T-cell (primary cell): ENCODE measurements around the gene SLC5A9. TPM values are rescaled to one million over a fixed set of nuclear protein-coding genes. Genes with fewer than 3 reads are reported as not detected.

Experiments used
- ATAC-seq, 4 experiments: fragments of 200-7000 bp in 3 of 4; fragments of 150-1000 bp in 1 of 4; cut with Tn5 transposase; replicated peaks in 1 of 4; 1 replicate in 3 of 4; 2 replicates in 1 of 4; pipeline ENCODE4 v1.10.0; 2021; ENCODE audit warnings: moderate library complexity in 3 of 4, mild to moderate bottlenecking in 2 of 4, moderate number of reproducible peaks in 1 of 4
- CTCF ChIA-PET, 2 donors: fragments of 300-600 bp; sonication (Branson Sonifier 250); formaldehyde crosslinking; loops; one replicate each; lab custom pipeline; 2022; ENCODE audit warnings: antibody characterized with exemption in 2 of 2; lab: Charles Lee
- POLR2A ChIA-PET, 2 donors: fragments of 300-600 bp; sonication (Branson Sonifier 250); formaldehyde crosslinking; loops; one replicate each; lab custom pipeline; 2022; ENCODE audit warnings: antibody characterized with exemption in 2 of 2; lab: Charles Lee
- DNase-seq, 35 experiments: peaks; one replicate each; pipeline versions ENCODE4 v3.0.0 to v3.0.0-alpha.2; 2013 to 2023
- H3K27ac ChIP-seq: one replicate; pipeline ENCODE4 v1.5.1; 2013; ENCODE audit warnings: low read length
- H3K27me3 ChIP-seq, 2 experiments: replicated peaks in 1 of 2; 1 replicate in 1 of 2; 2 replicates in 1 of 2; pipeline versions ENCODE4 v1.6.1 to v1.7.0; 2013; ENCODE audit warnings: low read length in 1 of 2, mixed read lengths in 1 of 2; ENCODE audit not compliant: control insufficient read depth in 2 of 2, insufficient read depth in 2 of 2; ENCODE audit errors: extremely low read depth in 1 of 2
- H3K36me3 ChIP-seq, 2 donors: 1 replicate in 1 of 2; 2 replicates in 1 of 2; pipeline versions ENCODE4 v1.6.1 to v1.7.0; 2013; ENCODE audit warnings: low read length in 1 of 2; ENCODE audit not compliant: control insufficient read depth in 2 of 2, insufficient read depth in 1 of 2; ENCODE audit errors: extremely low read depth in 1 of 2
- H3K4me1 ChIP-seq, 2 experiments: 1 replicate in 1 of 2; 2 replicates in 1 of 2; pipeline versions ENCODE4 v1.6.1 to v1.7.0; 2013; ENCODE audit warnings: low read length in 2 of 2, mixed read lengths in 1 of 2; ENCODE audit not compliant: insufficient read depth in 2 of 2, control insufficient read depth in 1 of 2; ENCODE audit errors: extremely low read depth in 1 of 2
- H3K4me3 ChIP-seq, 2 donors: 1 replicate in 1 of 2; 2 replicates in 1 of 2; pipeline versions ENCODE4 v1.5.1 to v1.7.0; 2013; ENCODE audit warnings: mild to moderate bottlenecking in 2 of 2, low read length in 1 of 2, moderate library complexity in 1 of 2; ENCODE audit not compliant: control insufficient read depth in 1 of 2; ENCODE audit errors: extremely low read depth in 1 of 2
- H3K9me3 ChIP-seq: 2 replicates; pipeline ENCODE4 v1.7.0; 2013
- H3K27ac Mint-ChIP-seq, 2 donors: one replicate each; pipeline ENCODE4 v1.8.0; 2020 to 2021; ENCODE audit warnings: mild to moderate bottlenecking in 2 of 2, mixed read lengths in 2 of 2
- H3K27me3 Mint-ChIP-seq, 2 donors: one replicate each; pipeline ENCODE4 v1.8.0; 2021 to 2022; ENCODE audit warnings: mixed read lengths in 2 of 2
- H3K36me3 Mint-ChIP-seq: one replicate; pipeline ENCODE4 v1.8.0; 2021; ENCODE audit warnings: mixed read lengths
- H3K4me1 Mint-ChIP-seq, 3 donors: one replicate each; pipeline ENCODE4 v1.8.0; 2020 to 2022; ENCODE audit warnings: mixed read lengths in 3 of 3, mild to moderate bottlenecking in 1 of 3
- H3K4me3 Mint-ChIP-seq, 3 donors: one replicate each; pipeline ENCODE4 v1.8.0; 2020 to 2022; ENCODE audit warnings: mild to moderate bottlenecking in 3 of 3, mixed read lengths in 3 of 3, moderate library complexity in 3 of 3
- H3K9me3 Mint-ChIP-seq, 3 donors: one replicate each; pipeline ENCODE4 v1.8.0; 2020 to 2022; ENCODE audit warnings: mixed read lengths in 3 of 3
- WGBS: methylation state at CpG from one replicate; pipeline ENCODE4 v1.1.5; 2013; ENCODE audit warnings: missing lambda C conversion rate; ENCODE audit not compliant: insufficient coverage; 5-methylcytosine and 5-hydroxymethylcytosine counted together
- total RNA-seq, 35 experiments: library from RNA in 6 of 35; stranded (reverse) in 6 of 35; fragments of 120-200 nt in 1 of 35; gene quantifications; one replicate each; pipeline versions ENCODE4 v1.2.1 to v1.2.4 and lab custom pipeline; 2013 to 2026

Gene SLC5A9
- total RNA-seq, 5 donors from 2014 or later (not counting 1 experiment from before 2014, with no cell fraction given): not detected

- Histone ChIP-seq H3K27me3 (peaks cover 0 to 4% of the 10 kb centered on the region in 2 experiments), H3K36me3 (no peaks in the 10 kb centered on the region), H3K27ac (no peak overlapping the region), H3K4me1 (no peaks in the 10 kb centered on the region), H3K4me3 (no peak overlapping the region), H3K9me3 (no peaks in the 10 kb centered on the region)
- POLR2A ChIA-PET: no interaction called here
- CTCF ChIA-PET: interaction anchor here in 1 of 2 donors (0.8 to 1.6 kb wide), 2 partner anchors 17 to 28 kb away, joined by 3 read pairs; no protein-coding TSS in a partner anchor
- Mint-ChIP-seq H3K4me1 (no peaks in the 10 kb centered on the region), H3K9me3 (no peaks in the 10 kb centered on the region), H3K27me3 (peaks cover 0 to 17% of the 10 kb centered on the region in 2 donors), H3K36me3 (no peaks in the 10 kb centered on the region), H3K27ac (no peak overlapping the region), H3K4me3 (no peak overlapping the region)
- DNase-seq (peak in 30 of 35 experiments; percentile 6 to 66 (median 40)), ATAC-seq (no peak)
- WGBS: 35% methylated on average over 4 of the region's 7 CpGs
These were observed 20.3 kb upstream of the SLC5A9 start for GRCh38 chr1:48202030-48202752.

DNA sequence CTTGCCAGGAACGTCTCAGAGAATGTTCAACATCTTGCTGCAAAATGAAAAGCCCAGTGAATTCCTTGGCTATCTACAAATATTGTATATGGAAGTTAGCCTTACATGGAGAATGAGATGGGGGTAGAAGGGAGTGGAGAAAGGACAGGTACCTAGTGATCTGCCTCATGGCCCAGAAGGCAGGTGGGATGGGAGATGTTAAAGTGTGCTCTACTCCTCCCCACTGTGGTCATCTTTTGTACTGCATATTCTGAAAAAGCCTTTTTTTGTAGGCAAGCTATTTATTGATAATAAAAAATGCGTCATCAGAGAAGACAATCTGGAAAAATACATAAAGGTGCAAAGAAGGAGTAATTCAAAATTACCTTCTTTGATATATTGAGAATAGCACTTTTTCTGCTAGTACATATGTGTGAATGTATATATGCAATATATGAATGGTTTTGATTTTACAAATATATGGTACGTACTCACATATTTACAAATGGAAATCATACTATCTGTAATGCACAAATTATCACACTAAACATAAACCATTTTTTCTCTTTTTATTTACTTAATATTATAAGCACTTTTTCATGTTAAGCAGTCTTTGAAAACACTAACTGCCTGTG is 19.1 kb upstream of the SLC5A9 start:
- Mint-ChIP-seq H3K27ac (no peak overlapping the region), H3K27me3 (peaks cover 0 to 17% of the 10 kb centered on the region in 2 donors), H3K4me1 (no peaks in the 10 kb centered on the region), H3K4me3 (no peak overlapping the region), H3K36me3 (no peaks in the 10 kb centered on the region), H3K9me3 (no peaks in the 10 kb centered on the region)
- peak in 1 of 35 experiments; percentile 38 for DNase-seq
- no peak overlapping the region for H3K4me3 ChIP-seq
- POLR2A ChIA-PET: no interaction called here
- no peak for ATAC-seq
- H3K27me3 ChIP-seq: no peaks in the 10 kb centered on the region
- H3K4me1 ChIP-seq: no peaks in the 10 kb centered on the region
- whole genome bisulfite sequencing: no CpG with 5 or more reads among the region's 3 CpGs
- CTCF ChIA-PET: interaction anchor here (0.6 to 1.6 kb wide), 5 partner anchors 9 to 151 kb away, joined by 3 to 5 read pairs (median 3); no protein-coding TSS in a partner anchor
- H3K9me3 ChIP-seq: no peaks in the 10 kb centered on the region
- no peaks in the 10 kb centered on the region for H3K36me3 ChIP-seq
- no peak overlapping the region for H3K27ac ChIP-seq

DNA sequence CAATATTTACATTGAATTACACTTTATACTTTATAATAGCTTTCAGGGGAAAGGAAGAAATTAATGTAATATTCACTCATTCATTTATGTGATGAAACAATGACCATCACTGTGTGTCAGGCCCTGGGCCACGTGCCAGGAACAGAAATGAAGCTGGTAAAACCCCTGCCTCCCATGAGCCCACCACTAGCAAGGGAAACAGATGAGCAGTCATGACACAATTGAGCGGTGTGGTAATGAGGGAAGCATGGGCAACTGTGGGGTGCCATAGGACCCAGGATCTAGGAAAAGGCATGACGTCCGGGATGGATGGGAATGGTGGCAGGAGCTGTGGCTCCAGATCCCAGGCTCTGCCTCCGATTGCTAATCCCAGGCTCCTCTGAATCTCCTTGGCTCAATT is 17.0 kb upstream of the SLC5A9 start:
- no peaks in the 10 kb centered on the region for H3K4me1 ChIP-seq
- no peak overlapping the region for H3K4me3 Mint-ChIP-seq
- H3K4me3 ChIP-seq: no peak overlapping the region
- no peak for ATAC-seq
- no peaks in the 10 kb centered on the region for H3K36me3 Mint-ChIP-seq
- H3K27me3 Mint-ChIP-seq: peaks cover 0 to 12% of the 10 kb centered on the region in 2 donors
- H3K27me3 ChIP-seq: no peaks in the 10 kb centered on the region
- no peaks in the 10 kb centered on the region for H3K36me3 ChIP-seq
- H3K27ac Mint-ChIP-seq: no peak overlapping the region
- POLR2A ChIA-PET: no interaction called here
- no peaks in the 10 kb centered on the region for H3K4me1 Mint-ChIP-seq
- CTCF ChIA-PET: interaction anchor here in 1 of 2 donors (0.7 to 1.2 kb wide), 2 partner anchors 10 to 96 kb away, joined by 3 to 4 read pairs; no protein-coding TSS in a partner anchor
- no peaks in the 10 kb centered on the region for H3K9me3 Mint-ChIP-seq
- H3K27ac ChIP-seq: no peak overlapping the region
- DNase-seq: no peak
- no peaks in the 10 kb centered on the region for H3K9me3 ChIP-seq
- 92% methylated on average over 4 of the region's 5 CpGs for WGBS

GRCh38 chr1:48206371-48206770 is 16.1 kb upstream of the SLC5A9 start:
- Histone ChIP-seq H3K27me3 (no peaks in the 10 kb centered on the region), H3K36me3 (no peaks in the 10 kb centered on the region), H3K9me3 (no peaks in the 10 kb centered on the region), H3K4me1 (no peaks in the 10 kb centered on the region), H3K4me3 (no peak overlapping the region), H3K27ac (no peak overlapping the region)
- H3K27me3 Mint-ChIP-seq: peaks cover 0 to 7% of the 10 kb centered on the region in 2 donors
- H3K4me3 Mint-ChIP-seq: no peak overlapping the region
- CTCF ChIA-PET: interaction anchor here in 1 of 2 donors (0.6 kb wide), 1 partner anchor 34 kb away, joined by 4 read pairs; no protein-coding TSS in a partner anchor
- H3K27ac Mint-ChIP-seq: no peak overlapping the region
- POLR2A ChIA-PET: interaction anchor here (0.6 kb wide), 2 partner anchors 20 to 45 kb away, joined by 3 to 6 read pairs; no protein-coding TSS in a partner anchor
- H3K36me3 Mint-ChIP-seq: no peaks in the 10 kb centered on the region
- ATAC-seq (no peak), DNase-seq (no peak)
- no peaks in the 10 kb centered on the region for H3K9me3 Mint-ChIP-seq
- WGBS: 100% methylated on average over 2 of the region's 5 CpGs
- no peaks in the 10 kb centered on the region for H3K4me1 Mint-ChIP-seq

DNA sequence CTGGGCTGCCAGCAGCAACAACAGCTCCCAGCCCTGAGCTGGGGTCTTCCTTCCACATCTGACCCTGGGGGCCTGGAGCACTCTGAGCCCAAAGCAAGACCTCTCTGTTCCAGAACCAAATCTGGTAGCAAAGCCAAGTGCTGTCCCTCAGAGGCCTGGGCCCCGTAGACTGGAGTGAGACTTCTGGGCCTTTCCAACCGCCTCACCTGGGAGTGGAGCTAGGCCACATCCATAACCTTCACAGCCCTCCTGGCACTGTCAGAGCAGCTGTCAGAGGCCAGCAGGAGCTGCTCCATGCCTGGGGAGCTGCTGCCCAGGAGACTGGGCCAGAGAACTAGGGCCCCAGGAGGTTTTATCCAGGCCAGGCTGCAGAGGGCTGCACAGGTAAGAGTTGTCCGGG is 15.4 kb upstream of the SLC5A9 start:
- no peak overlapping the region for H3K4me3 Mint-ChIP-seq
- Histone ChIP-seq H3K4me3 (no peak overlapping the region), H3K27me3 (no peaks in the 10 kb centered on the region), H3K9me3 (no peaks in the 10 kb centered on the region), H3K36me3 (no peaks in the 10 kb centered on the region), H3K4me1 (no peaks in the 10 kb centered on the region), H3K27ac (no peak overlapping the region)
- DNase-seq (no peak), ATAC-seq (no peak)
- no peaks in the 10 kb centered on the region for H3K36me3 Mint-ChIP-seq
- 100% methylated on average over 2 of the region's 3 CpGs for WGBS
- ChIA-PET CTCF (no interaction called here), POLR2A (interaction anchor here in 1 of 2 donors (0.6 kb wide), 1 partner anchor 46 kb away, joined by 3 read pairs; no protein-coding TSS in a partner anchor)
- no peaks in the 10 kb centered on the region for H3K4me1 Mint-ChIP-seq
- no peak overlapping the region for H3K27ac Mint-ChIP-seq
- H3K27me3 Mint-ChIP-seq: peaks cover 0 to 4% of the 10 kb centered on the region in 2 donors
- H3K9me3 Mint-ChIP-seq: no peaks in the 10 kb centered on the region

- CTCF ChIA-PET: interaction anchor here in 1 of 2 donors (0.8 kb wide), 1 partner anchor 11 kb away, joined by 3 read pairs; no protein-coding TSS in a partner anchor
- ATAC-seq: no peak
- H3K36me3 ChIP-seq: no peaks in the 10 kb centered on the region
These were observed 14.9 kb upstream of the SLC5A9 start for GRCh38 chr1:48207536-48208075.

More at GRCh38 chr1:48207536-48208075, 14.9 kb upstream of the SLC5A9 start:
- no peak overlapping the region for H3K27ac ChIP-seq
- Mint-ChIP-seq H3K9me3 (no peaks in the 10 kb centered on the region), H3K4me1 (no peaks in the 10 kb centered on the region), H3K27me3 (peaks cover 0 to 1% of the 10 kb centered on the region in 2 donors), H3K36me3 (no peaks in the 10 kb centered on the region), H3K27ac (no peak overlapping the region), H3K4me3 (no peak overlapping the region)
- DNase-seq: no peak
- H3K9me3 ChIP-seq: no peaks in the 10 kb centered on the region
- H3K27me3 ChIP-seq: no peaks in the 10 kb centered on the region
- no peaks in the 10 kb centered on the region for H3K4me1 ChIP-seq
- POLR2A ChIA-PET: no interaction called here
- 71% methylated on average over 2 of the region's 3 CpGs for WGBS
- H3K4me3 ChIP-seq: no peak overlapping the region
